HEK293T (cell line): Measurements from ENCODE around the gene GP9.
"Not testable (repeated sequence)": the region's sequence is repeated elsewhere in the genome, so short reads cannot be mapped to it uniquely, and the experiment has no call there.

Experiments
- CTBP1 ChIP-seq: fragments of 450-650 bp; IDR thresholded peaks from 2 replicates; pipeline ENCODE4 v1.6.1; 2016; ENCODE audit warnings: borderline replicate concordance
- FOXM1 ChIP-seq: fragments of 450-650 bp; IDR thresholded peaks from 2 replicates; pipeline ENCODE4 v1.6.1; 2017; ENCODE audit warnings: mild to moderate bottlenecking, borderline replicate concordance

- not testable (repeated sequence) for TF ChIP-seq FOXM1, CTBP1
These were observed 50.6 kb downstream of the GP9 start for GRCh38 chr3:129111076-129111780.
